Hepatocyte (in vitro differentiated cells): ENCODE results near the gene SLC5A6.

Experiments
- EZH2 ChIP-seq: fragments of 200-600 bp; sonication (generic); IDR thresholded peaks from 2 replicates; pipeline ENCODE4 v1.6.1; 2016; ENCODE audit warnings: antibody characterized with exemption, mild to moderate bottlenecking, borderline replicate concordance
- TF ChIP-seq, protein P1 (sequence below): fragments of 200-600 bp; sonication (generic); IDR thresholded peaks from 2 replicates; pipeline ENCODE4 v1.5.1; 2016; ENCODE audit warnings: antibody characterized with exemption, mild to moderate bottlenecking; ENCODE audit not compliant: poor library complexity

DNA sequence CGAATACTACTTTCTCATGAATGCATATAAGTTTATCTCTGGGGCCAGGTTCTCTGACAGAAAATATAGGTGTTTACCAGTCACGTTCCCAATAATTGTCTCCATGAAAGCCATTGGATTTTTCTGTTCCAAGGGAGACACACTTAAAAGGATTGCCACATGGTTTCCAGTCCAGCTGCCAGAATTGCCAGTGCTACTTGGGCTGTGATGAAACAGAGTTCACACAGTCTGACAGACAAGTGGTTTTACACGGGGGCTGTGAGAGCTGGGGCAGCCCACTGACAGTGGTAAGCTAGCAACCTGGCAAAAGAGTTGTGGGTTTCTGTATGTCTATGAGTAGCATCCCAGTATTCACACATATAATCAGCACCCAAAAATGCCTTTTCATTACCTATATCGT lies 28.0 kb downstream of the SLC5A6 start:
- TF ChIP-seq EZH2 = no peak
- TF ChIP-seq, protein P1, sequence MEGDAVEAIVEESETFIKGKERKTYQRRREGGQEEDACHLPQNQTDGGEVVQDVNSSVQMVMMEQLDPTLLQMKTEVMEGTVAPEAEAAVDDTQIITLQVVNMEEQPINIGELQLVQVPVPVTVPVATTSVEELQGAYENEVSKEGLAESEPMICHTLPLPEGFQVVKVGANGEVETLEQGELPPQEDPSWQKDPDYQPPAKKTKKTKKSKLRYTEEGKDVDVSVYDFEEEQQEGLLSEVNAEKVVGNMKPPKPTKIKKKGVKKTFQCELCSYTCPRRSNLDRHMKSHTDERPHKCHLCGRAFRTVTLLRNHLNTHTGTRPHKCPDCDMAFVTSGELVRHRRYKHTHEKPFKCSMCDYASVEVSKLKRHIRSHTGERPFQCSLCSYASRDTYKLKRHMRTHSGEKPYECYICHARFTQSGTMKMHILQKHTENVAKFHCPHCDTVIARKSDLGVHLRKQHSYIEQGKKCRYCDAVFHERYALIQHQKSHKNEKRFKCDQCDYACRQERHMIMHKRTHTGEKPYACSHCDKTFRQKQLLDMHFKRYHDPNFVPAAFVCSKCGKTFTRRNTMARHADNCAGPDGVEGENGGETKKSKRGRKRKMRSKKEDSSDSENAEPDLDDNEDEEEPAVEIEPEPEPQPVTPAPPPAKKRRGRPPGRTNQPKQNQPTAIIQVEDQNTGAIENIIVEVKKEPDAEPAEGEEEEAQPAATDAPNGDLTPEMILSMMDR = no peak
